Immature natural killer cell (primary cell): ENCODE data around the gene KLF5. TPM values are rescaled to one million over a fixed set of nuclear protein-coding genes. Genes with fewer than 3 reads are reported as not detected.
"Not testable (repeated sequence)": the region's sequence is repeated elsewhere in the genome, so short reads cannot be mapped to it uniquely, and the experiment has no call there.

ENCODE experiments used
- DNase-seq, 3 donors: peaks; one replicate each; pipeline ENCODE4 v3.0.0; 2022; ENCODE audit warnings: mixed read lengths in 1 of 3
- H3K27ac Mint-ChIP-seq, 6 donors: one replicate each; pipeline ENCODE4 v1.8.0; 2020; ENCODE audit warnings: mixed read lengths in 6 of 6, mild to moderate bottlenecking in 5 of 6, inconsistent platforms in 4 of 6, moderate library complexity in 3 of 6
- H3K27me3 Mint-ChIP-seq, 3 donors: one replicate each; pipeline ENCODE4 v1.8.0; 2020 to 2021; ENCODE audit warnings: low read depth in 3 of 3, mild to moderate bottlenecking in 3 of 3, mixed read lengths in 3 of 3, moderate library complexity in 3 of 3, inconsistent platforms in 1 of 3
- H3K36me3 Mint-ChIP-seq, 3 donors: one replicate each; pipeline ENCODE4 v1.8.0; 2020; ENCODE audit warnings: mixed read lengths in 3 of 3, inconsistent platforms in 2 of 3, mild to moderate bottlenecking in 2 of 3
- H3K4me1 Mint-ChIP-seq, 2 donors: one replicate each; pipeline ENCODE4 v1.8.0; 2020; ENCODE audit warnings: inconsistent platforms in 2 of 2, mild to moderate bottlenecking in 2 of 2, mixed read lengths in 2 of 2, moderate library complexity in 1 of 2
- H3K4me3 Mint-ChIP-seq, 5 donors: one replicate each; pipeline ENCODE4 v1.8.0; 2020; ENCODE audit warnings: mild to moderate bottlenecking in 5 of 5, mixed read lengths in 5 of 5, inconsistent platforms in 3 of 5, moderate library complexity in 3 of 5
- H3K9me3 Mint-ChIP-seq, 6 donors: one replicate each; pipeline ENCODE4 v1.8.0; 2020; ENCODE audit warnings: mild to moderate bottlenecking in 6 of 6, mixed read lengths in 6 of 6, inconsistent platforms in 4 of 6, moderate library complexity in 3 of 6
- polyA plus RNA-seq, 3 donors: library from polyadenylated mRNA; unstranded; fragments of 300-500 nt; fragmentation: Illumina TruSeq; gene quantifications; one replicate each; pipeline ENCODE4 v1.2.3, GENCODE V29; 2021

Gene KLF5
- polyA plus RNA-seq, 3 donors from 2014 or later: 0.09 TPM; not detected in 2

DNA sequence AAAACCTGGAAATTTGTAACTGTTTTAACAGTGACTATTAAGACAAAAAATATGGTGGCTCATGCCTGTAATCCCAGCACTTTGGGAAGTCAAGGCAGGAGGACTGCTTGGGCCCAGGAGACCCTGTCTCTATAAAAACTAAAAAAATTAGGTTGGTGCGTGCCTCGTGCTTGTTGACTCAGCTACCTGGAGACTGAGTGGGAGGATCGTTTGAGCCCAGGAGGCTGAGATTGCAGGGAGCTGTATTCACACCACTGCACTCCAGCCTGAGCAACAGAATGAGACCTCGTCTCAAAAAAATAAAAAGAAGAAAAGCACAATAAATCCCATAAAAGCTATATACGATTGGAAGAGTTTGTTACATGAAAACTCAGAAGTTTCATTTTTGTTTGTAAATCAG lies 23.7 kb downstream of the KLF5 start:
- H3K4me3 Mint-ChIP-seq: no peak overlapping the region
- peaks cover 0 to 5% (median 0%) of the 10 kb centered on the region in 3 donors for H3K27me3 Mint-ChIP-seq
- no peaks in the 10 kb centered on the region for H3K9me3 Mint-ChIP-seq
- H3K36me3 Mint-ChIP-seq: no peaks in the 10 kb centered on the region
- H3K4me1 Mint-ChIP-seq: no peaks in the 10 kb centered on the region
- no peak for DNase-seq
- no peak overlapping the region for H3K27ac Mint-ChIP-seq

DNA sequence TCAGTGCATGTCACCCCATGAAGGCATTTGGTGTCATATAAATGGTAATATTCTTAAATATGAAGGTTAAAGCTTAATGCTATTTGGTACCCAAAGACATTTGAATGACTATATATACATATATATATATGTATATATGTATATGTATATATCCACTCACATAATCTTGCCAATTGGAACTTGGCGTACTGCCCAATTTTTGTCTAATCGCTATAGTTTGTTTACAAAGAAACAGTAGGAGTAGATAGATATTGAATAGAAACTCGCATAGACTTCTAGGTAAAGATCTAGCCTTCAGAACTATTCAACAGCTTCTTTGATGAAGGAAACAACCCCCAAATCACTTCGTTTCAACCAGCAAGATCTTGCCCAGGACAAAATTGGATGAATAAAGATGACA lies 24.1 kb downstream of the KLF5 start:
- Mint-ChIP-seq H3K4me1 (no peaks in the 10 kb centered on the region), H3K36me3 (no peaks in the 10 kb centered on the region), H3K27ac (no peak overlapping the region), H3K9me3 (no peaks in the 10 kb centered on the region), H3K27me3 (peaks cover 0 to 5% (median 0%) of the 10 kb centered on the region in 3 donors), H3K4me3 (no peak overlapping the region)
- DNase-seq: no peak

DNA sequence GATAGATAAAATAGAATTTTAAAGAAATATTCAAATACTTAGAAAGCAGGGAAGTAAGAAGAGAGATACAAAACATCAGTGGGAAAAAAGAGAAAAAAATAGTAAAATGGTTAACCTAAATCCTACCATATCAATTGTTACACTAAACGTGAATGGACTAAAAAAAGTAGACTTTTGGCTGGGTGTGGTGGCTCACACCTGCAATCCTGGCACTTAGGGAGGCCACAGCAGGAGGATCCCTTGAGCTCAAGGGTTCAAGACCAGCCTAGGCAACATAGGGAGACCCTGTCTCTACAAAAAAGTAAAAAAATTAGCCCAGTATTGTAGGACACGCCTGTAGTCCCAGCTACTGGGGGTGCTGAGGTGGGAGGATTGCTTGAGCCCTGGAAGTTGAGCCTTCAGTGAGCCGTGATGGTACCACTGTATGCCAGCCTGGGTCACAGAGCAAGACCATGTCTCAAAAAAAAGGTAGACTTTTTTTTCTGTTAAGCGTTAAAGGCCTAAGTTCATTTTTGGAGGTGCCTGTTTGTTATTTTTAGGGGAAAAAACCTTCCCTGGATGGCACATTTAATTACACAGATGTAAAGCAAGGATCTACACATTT lies 29.6 kb downstream of the KLF5 start:
- H3K36me3 Mint-ChIP-seq: no peaks in the 10 kb centered on the region
- peaks cover 0 to 3% (median 0%) of the 10 kb centered on the region in 6 donors for H3K9me3 Mint-ChIP-seq
- no peak overlapping the region for H3K4me3 Mint-ChIP-seq
- peaks cover 0 to 4% (median 2%) of the 10 kb centered on the region in 3 donors for H3K27me3 Mint-ChIP-seq
- no peak overlapping the region for H3K27ac Mint-ChIP-seq
- DNase-seq: no peak
- no peaks in the 10 kb centered on the region for H3K4me1 Mint-ChIP-seq

- Mint-ChIP-seq H3K27me3 (peaks cover 0 to 4% (median 2%) of the 10 kb centered on the region in 3 donors), H3K27ac (no peak overlapping the region), H3K4me1 (no peaks in the 10 kb centered on the region), H3K4me3 (no peak overlapping the region), H3K9me3 (peaks cover 0 to 3% (median 0%) of the 10 kb centered on the region in 6 donors), H3K36me3 (no peaks in the 10 kb centered on the region)
- no peak for DNase-seq
Observed at GRCh38 chr13:73089213-73089612, 30.4 kb downstream of the KLF5 start.

GRCh38 chr13:73090116-73090822 lies 31.5 kb downstream of the KLF5 start:
- peaks cover 2 to 4% (median 2%) of the 10 kb centered on the region in 3 donors for H3K27me3 Mint-ChIP-seq
- H3K27ac Mint-ChIP-seq: no peak overlapping the region
- H3K36me3 Mint-ChIP-seq: no peaks in the 10 kb centered on the region
- no peak overlapping the region for H3K4me3 Mint-ChIP-seq
- H3K9me3 Mint-ChIP-seq: peaks cover 0 to 3% (median 0%) of the 10 kb centered on the region in 6 donors
- no peaks in the 10 kb centered on the region for H3K4me1 Mint-ChIP-seq
- no peak for DNase-seq

DNA sequence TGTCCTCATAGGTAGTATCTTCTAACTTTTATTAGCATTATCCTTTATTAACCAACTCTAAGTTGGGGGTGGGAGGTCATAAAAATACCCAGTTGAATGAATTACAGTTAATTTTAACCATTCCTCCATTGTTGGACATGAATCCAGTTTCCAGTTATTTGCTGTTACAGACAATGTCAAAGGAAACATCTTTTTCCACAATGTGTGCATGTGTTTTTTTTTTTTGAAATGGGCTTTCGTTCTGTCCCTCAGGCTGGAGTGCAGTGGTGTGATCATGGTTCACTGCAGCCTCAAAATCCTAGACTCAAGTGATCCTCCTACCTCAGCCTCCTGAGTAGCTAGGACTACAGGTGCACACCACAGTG lies 32.0 kb downstream of the KLF5 start:
- no peaks in the 10 kb centered on the region for H3K36me3 Mint-ChIP-seq
- no peak overlapping the region for H3K27ac Mint-ChIP-seq
- H3K27me3 Mint-ChIP-seq: peaks cover 2 to 4% (median 3%) of the 10 kb centered on the region in 3 donors
- H3K4me1 Mint-ChIP-seq: no peaks in the 10 kb centered on the region
- no peak for DNase-seq
- peaks cover 0 to 3% (median 0%) of the 10 kb centered on the region in 6 donors for H3K9me3 Mint-ChIP-seq
- no peak overlapping the region for H3K4me3 Mint-ChIP-seq

DNA sequence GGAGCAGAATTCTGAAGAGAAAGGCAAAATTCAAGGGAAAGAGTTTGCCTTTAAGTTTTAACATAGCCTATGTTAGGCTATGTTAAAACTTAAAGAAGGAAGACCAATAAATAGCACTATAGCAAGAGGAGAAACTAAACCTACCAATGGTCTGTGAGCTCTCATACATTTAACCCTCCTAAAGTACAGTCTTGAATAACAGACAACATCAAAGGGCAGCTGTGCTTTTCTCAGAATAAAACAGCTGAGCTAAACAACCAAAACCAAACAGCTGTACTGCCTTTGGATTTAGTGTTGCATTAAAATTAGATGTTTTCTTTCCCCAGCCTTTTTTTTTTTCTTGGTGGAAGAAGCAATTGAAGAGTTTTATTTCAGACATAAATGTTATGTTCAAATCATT lies 34.0 kb downstream of the KLF5 start:
- no peak overlapping the region for H3K4me3 Mint-ChIP-seq
- no peak for DNase-seq
- no peaks in the 10 kb centered on the region for H3K36me3 Mint-ChIP-seq
- H3K27me3 Mint-ChIP-seq: peaks cover 3 to 4% (median 3%) of the 10 kb centered on the region in 3 donors
- H3K27ac Mint-ChIP-seq: no peak overlapping the region
- peaks cover 0 to 3% (median 0%) of the 10 kb centered on the region in 6 donors for H3K9me3 Mint-ChIP-seq
- H3K4me1 Mint-ChIP-seq: no peaks in the 10 kb centered on the region

DNA sequence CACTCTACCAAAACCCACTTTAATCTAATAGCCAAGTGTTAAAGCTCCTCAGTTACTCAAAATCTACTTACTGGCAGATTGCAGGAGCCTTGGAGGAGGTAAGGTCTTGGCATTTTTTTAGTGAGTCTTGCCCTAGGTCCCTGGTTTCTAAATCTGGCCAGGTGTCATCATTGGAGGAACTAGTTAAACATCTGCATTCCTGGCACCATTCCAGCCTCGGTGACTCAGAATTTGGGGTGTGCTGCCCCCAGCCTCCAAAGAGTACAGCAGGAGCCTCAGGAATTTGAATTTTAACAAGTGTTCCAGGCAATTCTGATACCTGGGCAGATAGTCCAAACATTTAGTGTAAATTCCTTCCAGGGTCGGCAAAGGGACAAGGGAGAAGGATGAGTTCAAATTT lies 37.4 kb downstream of the KLF5 start:
- no peak for DNase-seq
- no peak overlapping the region for H3K4me3 Mint-ChIP-seq
- H3K4me1 Mint-ChIP-seq: no peaks in the 10 kb centered on the region
- H3K27ac Mint-ChIP-seq: no peak overlapping the region
- H3K9me3 Mint-ChIP-seq: no peaks in the 10 kb centered on the region
- no peaks in the 10 kb centered on the region for H3K36me3 Mint-ChIP-seq
- peaks cover 0 to 9% (median 6%) of the 10 kb centered on the region in 3 donors for H3K27me3 Mint-ChIP-seq

GRCh38 chr13:73096638-73097037 lies 37.8 kb downstream of the KLF5 start:
- no peaks in the 10 kb centered on the region for H3K36me3 Mint-ChIP-seq
- H3K9me3 Mint-ChIP-seq: no peaks in the 10 kb centered on the region
- peaks cover 0 to 9% (median 6%) of the 10 kb centered on the region in 3 donors for H3K27me3 Mint-ChIP-seq

GRCh38 chr13:73100781-73101180 lies 42.0 kb downstream of the KLF5 start:
- not testable (repeated sequence) for H3K4me3 Mint-ChIP-seq, H3K27me3 Mint-ChIP-seq, H3K4me1 Mint-ChIP-seq

More at GRCh38 chr13:73096638-73097037, 37.8 kb downstream of the KLF5 start:
- no peak for DNase-seq
- no peak overlapping the region for H3K27ac Mint-ChIP-seq
- H3K4me3 Mint-ChIP-seq: no peak overlapping the region
- H3K4me1 Mint-ChIP-seq: no peaks in the 10 kb centered on the region

GRCh38 chr13:73101351-73102007 lies 42.7 kb downstream of the KLF5 start:
- Mint-ChIP-seq H3K4me3 (no peak overlapping the region), H3K4me1 (no peaks in the 10 kb centered on the region), H3K27ac (no peak overlapping the region), H3K36me3 (no peaks in the 10 kb centered on the region), H3K9me3 (no peaks in the 10 kb centered on the region), H3K27me3 (peaks cover 0 to 9% (median 6%) of the 10 kb centered on the region in 3 donors)
- no peak for DNase-seq

More at GRCh38 chr13:73100781-73101180, 42.0 kb downstream of the KLF5 start:
- not testable (repeated sequence) for H3K9me3 Mint-ChIP-seq, DNase-seq, H3K27ac Mint-ChIP-seq, H3K36me3 Mint-ChIP-seq

DNA sequence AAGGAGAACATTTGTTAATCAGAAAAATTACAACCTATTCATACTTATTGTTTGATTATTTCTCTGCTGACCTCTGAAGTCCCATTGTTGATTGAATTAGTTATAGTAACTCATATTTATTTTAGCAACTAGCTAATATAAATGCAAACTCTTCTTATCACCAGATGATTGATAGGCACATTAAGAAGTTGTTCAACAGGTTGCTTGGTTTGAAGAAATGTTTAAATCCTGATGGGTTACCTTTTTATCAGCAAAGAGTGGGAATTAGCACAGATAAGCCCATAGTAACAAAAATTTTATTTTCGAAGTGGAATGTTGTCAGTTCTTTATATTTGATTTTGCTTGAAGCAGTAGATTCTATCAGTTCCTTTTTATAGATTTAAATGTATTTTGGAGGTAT lies 44.4 kb downstream of the KLF5 start:
- Mint-ChIP-seq H3K4me1 (no peaks in the 10 kb centered on the region), H3K4me3 (no peak overlapping the region), H3K9me3 (no peaks in the 10 kb centered on the region), H3K36me3 (no peaks in the 10 kb centered on the region), H3K27me3 (peaks cover 0 to 12% (median 4%) of the 10 kb centered on the region in 3 donors), H3K27ac (no peak overlapping the region)
- DNase-seq: no peak

DNA sequence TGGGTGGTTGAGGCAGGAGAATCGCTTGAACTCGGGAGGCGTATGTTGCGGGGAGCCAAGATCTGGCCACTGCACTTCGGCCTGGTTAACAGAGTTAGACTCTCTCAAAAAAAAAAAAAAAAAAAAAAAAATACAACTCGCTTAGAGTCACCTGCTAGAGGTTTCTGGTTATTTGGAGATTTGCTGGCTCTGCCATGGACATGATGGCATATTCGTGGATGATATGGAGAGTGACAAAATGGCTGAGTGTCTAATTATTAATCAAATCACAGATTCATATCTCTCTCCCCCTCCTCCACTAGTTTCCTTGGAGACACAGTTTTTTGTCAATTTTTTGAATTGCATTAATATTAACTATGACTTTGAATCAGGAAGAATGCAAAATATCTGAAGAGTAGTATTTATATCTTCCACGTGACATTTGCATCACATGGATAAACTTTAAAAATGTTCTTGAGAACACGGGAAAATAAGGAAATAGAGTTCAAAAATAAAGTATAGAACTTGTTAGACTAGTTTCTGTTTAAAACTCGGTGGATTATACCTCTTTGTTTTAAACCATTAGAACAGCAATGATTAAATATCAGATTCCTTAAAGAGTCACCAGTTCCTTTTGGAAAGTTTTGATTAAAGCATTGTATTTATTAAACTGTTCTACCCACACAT lies 47.8 kb downstream of the KLF5 start:
- Mint-ChIP-seq H3K9me3 (no peaks in the 10 kb centered on the region), H3K36me3 (no peaks in the 10 kb centered on the region), H3K27me3 (peaks cover 0 to 7% (median 1%) of the 10 kb centered on the region in 3 donors), H3K4me3 (no peak overlapping the region), H3K27ac (no peak overlapping the region), H3K4me1 (no peaks in the 10 kb centered on the region)
- DNase-seq: no peak

- H3K27ac Mint-ChIP-seq: no peak overlapping the region
- no peak for DNase-seq
- no peaks in the 10 kb centered on the region for H3K36me3 Mint-ChIP-seq
- H3K27me3 Mint-ChIP-seq: peaks cover 0 to 7% (median 1%) of the 10 kb centered on the region in 3 donors
- H3K9me3 Mint-ChIP-seq: no peaks in the 10 kb centered on the region
- H3K4me3 Mint-ChIP-seq: no peak overlapping the region
- no peaks in the 10 kb centered on the region for H3K4me1 Mint-ChIP-seq
Observed at GRCh38 chr13:73107481-73107880, 48.7 kb downstream of the KLF5 start.
